Hippocampal formation (tissue), 2 donors: ENCODE data around the gene USP17L22.
"Not testable (repeated sequence)": the region's sequence is repeated elsewhere in the genome, so short reads cannot be mapped to it uniquely, and the experiment has no call there.

ENCODE experiments used
- DNase-seq, 2 donors: peaks; one replicate each; lab custom pipeline; 2025; lab: John Stamatoyannopoulos, UW

USP17L22 gene, protein sequence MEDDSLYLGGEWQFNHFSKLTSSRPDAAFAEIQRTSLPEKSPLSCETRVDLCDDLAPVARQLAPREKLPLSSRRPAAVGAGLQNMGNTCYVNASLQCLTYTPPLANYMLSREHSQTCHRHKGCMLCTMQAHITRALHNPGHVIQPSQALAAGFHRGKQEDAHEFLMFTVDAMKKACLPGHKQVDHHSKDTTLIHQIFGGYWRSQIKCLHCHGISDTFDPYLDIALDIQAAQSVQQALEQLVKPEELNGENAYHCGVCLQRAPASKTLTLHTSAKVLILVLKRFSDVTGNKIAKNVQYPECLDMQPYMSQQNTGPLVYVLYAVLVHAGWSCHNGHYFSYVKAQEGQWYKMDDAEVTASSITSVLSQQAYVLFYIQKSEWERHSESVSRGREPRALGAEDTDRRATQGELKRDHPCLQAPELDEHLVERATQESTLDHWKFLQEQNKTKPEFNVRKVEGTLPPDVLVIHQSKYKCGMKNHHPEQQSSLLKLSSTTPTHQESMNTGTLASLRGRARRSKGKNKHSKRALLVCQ

DNA sequence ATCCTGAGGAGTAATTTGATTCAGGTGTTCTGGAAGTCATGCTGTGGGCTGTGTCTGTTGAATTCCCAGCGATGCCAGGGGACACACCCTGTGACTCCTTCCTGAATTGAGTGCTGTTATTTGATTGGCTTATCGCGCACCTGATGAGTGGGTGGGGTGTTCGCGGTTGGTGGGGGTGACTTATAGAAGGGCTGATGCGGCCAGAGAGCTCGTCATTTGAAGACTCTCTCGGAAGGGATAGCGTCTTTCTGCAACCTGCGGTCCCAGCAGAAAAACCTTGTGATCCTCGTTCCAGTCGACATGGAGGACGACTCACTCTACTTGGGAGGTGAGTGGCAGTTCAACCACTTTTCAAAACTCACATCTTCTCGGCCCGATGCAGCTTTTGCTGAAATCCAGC lies at the start of gene USP17L22:
Gene USP17L22, plus strand, starts transcription at position 301 of the 400 bp plus-strand sequence. Its CDS starts 0 bp downstream, at position 301.
- not testable (repeated sequence) for DNase-seq

DNA sequence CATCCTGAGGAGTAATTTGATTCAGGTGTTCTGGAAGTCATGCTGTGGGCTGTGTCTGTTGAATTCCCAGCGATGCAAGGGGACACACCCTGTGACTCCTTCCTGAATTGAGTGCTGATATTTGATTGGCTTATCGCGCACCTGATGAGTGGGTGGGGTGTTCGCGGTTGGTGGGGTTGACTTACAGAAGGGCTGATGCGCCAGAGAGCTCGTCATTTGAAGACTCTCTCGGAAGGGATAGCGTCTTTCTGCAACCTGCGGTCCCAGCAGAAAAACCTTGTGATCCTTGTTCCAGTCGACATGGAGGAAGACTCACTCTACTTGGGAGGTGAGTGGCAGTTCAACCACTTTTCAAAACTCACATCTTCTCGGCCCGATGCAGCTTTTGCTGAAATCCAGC lies 47.6 kb upstream of the USP17L22 start, which contains the start of gene USP17L12:
Gene USP17L12, plus strand, starts transcription at position 301 of the 400 bp plus-strand sequence. Its CDS starts 0 bp downstream, at position 301.
- not testable (repeated sequence) for DNase-seq

DNA sequence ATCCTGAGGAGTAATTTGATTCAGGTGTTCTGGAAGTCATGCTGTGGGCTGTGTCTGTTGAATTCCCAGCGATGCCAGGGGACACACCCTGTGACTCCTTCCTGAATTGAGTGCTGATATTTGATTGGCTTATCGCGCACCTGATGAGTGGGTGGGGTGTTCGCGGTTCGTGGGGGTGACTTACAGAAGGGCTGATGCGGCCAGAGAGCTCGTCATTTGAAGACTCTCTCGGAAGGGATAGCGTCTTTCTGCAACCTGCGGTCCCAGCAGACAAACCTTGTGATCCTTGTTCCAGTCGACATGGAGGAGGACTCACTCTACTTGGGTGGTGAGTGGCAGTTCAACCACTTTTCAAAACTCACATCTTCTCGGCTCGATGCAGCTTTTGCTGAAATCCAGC lies 42.8 kb upstream of the USP17L22 start, which contains the start of gene USP17L13:
Gene USP17L13, plus strand, starts transcription at position 301 of the 400 bp plus-strand sequence. Its CDS starts 0 bp downstream, at position 301.
- DNase-seq = not testable (repeated sequence)

DNA sequence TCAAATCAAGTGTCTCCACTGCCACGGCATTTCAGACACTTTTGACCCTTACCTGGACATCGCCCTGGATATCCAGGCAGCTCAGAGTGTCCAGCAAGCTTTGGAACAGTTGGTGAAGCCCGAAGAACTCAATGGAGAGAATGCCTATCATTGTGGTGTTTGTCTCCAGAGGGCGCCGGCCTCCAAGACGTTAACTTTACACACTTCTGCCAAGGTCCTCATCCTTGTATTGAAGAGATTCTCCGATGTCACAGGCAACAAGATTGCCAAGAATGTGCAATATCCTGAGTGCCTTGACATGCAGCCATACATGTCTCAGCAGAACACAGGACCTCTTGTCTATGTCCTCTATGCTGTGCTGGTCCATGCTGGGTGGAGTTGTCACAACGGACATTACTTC lies 37.2 kb upstream of the USP17L22 start:
- DNase-seq = not testable (repeated sequence)

DNA sequence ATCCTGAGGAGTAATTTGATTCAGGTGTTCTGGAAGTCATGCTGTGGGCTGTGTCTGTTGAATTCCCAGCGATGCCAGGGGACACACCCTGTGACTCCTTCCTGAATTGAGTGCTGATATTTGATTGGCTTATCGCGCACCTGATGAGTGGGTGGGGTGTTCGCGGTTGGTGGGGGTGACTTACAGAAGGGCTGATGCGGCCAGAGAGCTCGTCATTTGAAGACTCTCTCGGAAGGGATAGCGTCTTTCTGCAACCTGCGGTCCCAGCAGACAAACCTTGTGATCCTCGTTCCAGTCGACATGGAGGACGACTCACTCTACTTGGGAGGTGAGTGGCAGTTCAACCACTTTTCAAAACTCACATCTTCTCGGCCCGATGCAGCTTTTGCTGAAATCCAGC lies 33.3 kb upstream of the USP17L22 start, which contains the start of gene USP17L15:
Gene USP17L15, plus strand, starts transcription at position 301 of the 400 bp plus-strand sequence. Its CDS starts 0 bp downstream, at position 301.
- not testable (repeated sequence) for DNase-seq

DNA sequence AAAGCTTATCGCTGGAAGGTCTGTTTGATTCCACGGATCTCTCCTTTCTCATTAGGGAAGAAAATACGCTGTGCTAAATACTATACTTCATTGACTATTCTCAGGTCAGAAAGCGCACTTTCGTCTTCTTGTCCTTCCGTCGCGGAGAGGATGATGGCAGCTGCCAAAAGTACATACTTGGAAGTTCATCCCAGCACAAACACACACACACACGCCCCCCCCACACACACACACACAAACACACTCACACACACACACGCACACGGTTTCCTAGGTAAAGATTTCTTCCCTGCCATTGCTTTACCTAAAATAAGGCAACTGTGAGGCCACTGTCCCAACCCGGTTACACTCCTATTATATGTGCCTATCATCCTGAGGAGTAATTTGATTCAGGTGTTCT lies 29.0 kb upstream of the USP17L22 start:
- DNase-seq = not testable (repeated sequence)

DNA sequence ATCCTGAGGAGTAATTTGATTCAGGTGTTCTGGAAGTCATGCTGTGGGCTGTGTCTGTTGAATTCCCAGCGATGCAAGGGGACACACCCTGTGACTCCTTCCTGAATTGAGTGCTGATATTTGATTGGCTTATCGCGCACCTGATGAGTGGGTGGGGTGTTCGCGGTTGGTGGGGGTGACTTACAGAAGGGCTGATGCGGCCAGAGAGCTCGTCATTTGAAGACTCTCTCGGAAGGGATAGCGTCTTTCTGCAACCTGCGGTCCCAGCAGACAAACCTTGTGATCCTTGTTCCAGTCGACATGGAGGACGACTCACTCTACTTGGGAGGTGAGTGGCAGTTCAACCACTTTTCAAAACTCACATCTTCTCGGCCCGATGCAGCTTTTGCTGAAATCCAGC lies 23.8 kb upstream of the USP17L22 start, which contains the start of gene USP17L17:
Gene USP17L17, plus strand, starts transcription at position 301 of the 400 bp plus-strand sequence. Its CDS starts 0 bp downstream, at position 301.
- not testable (repeated sequence) for DNase-seq

DNA sequence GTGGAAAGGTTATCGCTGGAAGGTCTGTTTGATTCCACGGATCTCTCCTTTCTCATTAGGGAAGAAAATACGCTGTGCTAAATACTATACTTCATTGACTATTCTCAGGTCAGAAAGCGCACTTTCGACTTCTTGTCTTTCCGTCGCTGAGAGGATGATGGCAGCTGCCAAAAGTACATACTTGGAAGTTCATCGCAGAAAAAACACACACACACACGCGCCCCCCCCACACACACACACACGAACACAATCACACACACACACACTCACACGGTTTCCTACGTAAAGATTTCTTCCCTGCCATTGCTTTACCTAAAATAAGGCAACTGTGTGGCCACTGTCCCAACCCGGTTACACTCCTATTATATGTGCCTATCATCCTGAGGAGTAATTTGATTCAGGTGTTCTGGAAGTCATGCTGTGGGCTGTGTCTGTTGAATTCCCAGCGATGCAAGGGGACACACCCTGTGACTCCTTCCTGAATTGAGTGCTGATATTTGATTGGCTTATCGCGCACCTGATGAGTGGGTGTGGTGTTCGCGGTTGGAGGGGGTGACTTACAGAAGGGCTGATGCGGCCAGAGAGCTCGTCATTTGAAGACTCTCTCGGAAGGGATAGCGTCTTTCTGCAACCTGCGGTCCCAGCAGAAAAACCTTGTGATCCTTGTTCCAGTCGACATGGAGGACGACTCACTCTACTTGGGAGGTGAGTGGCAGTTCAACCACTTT lies 19.3 kb upstream of the USP17L22 start, which contains the start of gene USP17L18:
Gene USP17L18, plus strand, starts transcription at position 678 of the 728 bp plus-strand sequence. Its CDS starts 0 bp downstream, at position 678.
- not testable (repeated sequence) for DNase-seq

DNA sequence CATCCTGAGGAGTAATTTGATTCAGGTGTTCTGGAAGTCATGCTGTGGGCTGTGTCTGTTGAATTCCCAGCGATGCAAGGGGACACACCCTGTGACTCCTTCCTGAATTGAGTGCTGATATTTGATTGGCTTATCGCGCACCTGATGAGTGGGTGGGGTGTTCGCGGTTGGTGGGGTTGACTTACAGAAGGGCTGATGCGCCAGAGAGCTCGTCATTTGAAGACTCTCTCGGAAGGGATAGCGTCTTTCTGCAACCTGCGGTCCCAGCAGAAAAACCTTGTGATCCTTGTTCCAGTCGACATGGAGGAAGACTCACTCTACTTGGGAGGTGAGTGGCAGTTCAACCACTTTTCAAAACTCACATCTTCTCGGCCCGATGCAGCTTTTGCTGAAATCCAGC lies 14.3 kb upstream of the USP17L22 start, which contains the start of gene USP17L19:
Gene USP17L19, plus strand, starts transcription at position 301 of the 400 bp plus-strand sequence. Its CDS starts 0 bp downstream, at position 301.
- DNase-seq = not testable (repeated sequence)

DNA sequence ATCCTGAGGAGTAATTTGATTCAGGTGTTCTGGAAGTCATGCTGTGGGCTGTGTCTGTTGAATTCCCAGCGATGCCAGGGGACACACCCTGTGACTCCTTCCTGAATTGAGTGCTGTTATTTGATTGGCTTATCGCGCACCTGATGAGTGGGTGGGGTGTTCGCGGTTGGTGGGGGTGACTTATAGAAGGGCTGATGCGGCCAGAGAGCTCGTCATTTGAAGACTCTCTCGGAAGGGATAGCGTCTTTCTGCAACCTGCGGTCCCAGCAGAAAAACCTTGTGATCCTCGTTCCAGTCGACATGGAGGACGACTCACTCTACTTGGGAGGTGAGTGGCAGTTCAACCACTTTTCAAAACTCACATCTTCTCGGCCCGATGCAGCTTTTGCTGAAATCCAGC lies 9.6 kb upstream of the USP17L22 start, which contains the start of gene USP17L20:
Gene USP17L20, plus strand, starts transcription at position 301 of the 400 bp plus-strand sequence. Its CDS starts 0 bp downstream, at position 301.
- DNase-seq = not testable (repeated sequence)

DNA sequence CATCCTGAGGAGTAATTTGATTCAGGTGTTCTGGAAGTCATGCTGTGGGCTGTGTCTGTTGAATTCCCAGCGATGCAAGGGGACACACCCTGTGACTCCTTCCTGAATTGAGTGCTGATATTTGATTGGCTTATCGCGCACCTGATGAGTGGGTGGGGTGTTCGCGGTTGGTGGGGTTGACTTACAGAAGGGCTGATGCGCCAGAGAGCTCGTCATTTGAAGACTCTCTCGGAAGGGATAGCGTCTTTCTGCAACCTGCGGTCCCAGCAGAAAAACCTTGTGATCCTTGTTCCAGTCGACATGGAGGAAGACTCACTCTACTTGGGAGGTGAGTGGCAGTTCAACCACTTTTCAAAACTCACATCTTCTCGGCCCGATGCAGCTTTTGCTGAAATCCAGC lies 4.8 kb upstream of the USP17L22 start, which contains the start of gene USP17L21:
Gene USP17L21, plus strand, starts transcription at position 301 of the 400 bp plus-strand sequence. Its CDS starts 0 bp downstream, at position 301.
- not testable (repeated sequence) for DNase-seq

DNA sequence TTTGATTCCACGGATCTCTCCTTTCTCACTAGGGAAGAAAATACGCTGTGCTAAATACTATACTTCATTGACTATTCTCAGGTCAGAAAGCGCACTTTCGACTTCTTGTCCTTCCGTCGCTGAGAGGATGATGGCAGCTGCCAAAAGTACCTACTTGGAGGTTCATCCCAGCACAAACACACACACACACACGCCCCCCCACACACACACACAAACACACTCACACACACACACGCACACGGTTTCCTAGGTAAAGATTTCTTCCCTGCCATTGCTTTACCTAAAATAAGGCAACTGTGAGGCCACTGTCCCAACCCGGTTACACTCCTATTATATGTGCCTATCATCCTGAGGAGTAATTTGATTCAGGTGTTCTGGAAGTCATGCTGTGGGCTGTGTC lies 4.3 kb downstream of the USP17L22 start:
- DNase-seq = not testable (repeated sequence)
